Mucosa of descending colon (tissue), 3 donors: Measurements from ENCODE around the gene RCAN2. TPM values are rescaled to one million over a fixed set of nuclear protein-coding genes. Genes with fewer than 3 reads are reported as not detected.

Experiments used
- ATAC-seq: fragments of 200-7000 bp; cut with Tn5 transposase; one replicate; pipeline ENCODE4 v1.9.1; 2020; ENCODE audit warnings: mild to moderate bottlenecking, moderate library complexity
- DNase-seq, 3 donors: peaks; one replicate each; pipeline ENCODE4 v3.0.0-alpha.2; 2020
- H3K36me3 ChIP-seq: fragments of 200-600 bp; one replicate; pipeline ENCODE4 v1.8.0; 2021; ENCODE audit warnings: low read depth, mild to moderate bottlenecking
- H3K4me1 ChIP-seq: fragments of 200-600 bp; one replicate; pipeline ENCODE4 v1.8.0; 2021; ENCODE audit warnings: low read depth, mild to moderate bottlenecking
- H3K4me3 ChIP-seq: fragments of 200-600 bp; one replicate; pipeline ENCODE4 v1.8.0; 2021; ENCODE audit warnings: mild to moderate bottlenecking
- H3K9me3 ChIP-seq: fragments of 200-600 bp; one replicate; pipeline ENCODE4 v1.8.0; 2021; ENCODE audit warnings: mild to moderate bottlenecking
- CTCF ChIP-seq: fragments of 200-600 bp; IDR thresholded peaks from one replicate; pipeline ENCODE4 v1.8.0; 2022; ENCODE audit warnings: antibody characterized with exemption, mild to moderate bottlenecking
- intact Hi-C, 2 donors: fragments of 100-400 bp; cut with DNase I in 1 of 2; cut with micrococcal nuclease in 1 of 2; formaldehyde crosslinking; loops; one replicate each; pipeline versions ENCODE4 v1.11.0 to v1.11.1; 2022; cut with DNase I, micrococcal nuclease
- total RNA-seq, 3 donors: library from RNA; stranded (reverse); fragmentation: NEBNext Ultra II Directional in 2 of 3; extraction: Animal tissue kit (Norgen Biotek cat#: 25700) in 2 of 3; gene quantifications; one replicate each; pipeline versions ENCODE4 v1.2.1 to v1.2.4, GENCODE V29; 2021 to 2023
- donor health status: DM: no; HTN: no; CAD: no; lungs with moderate emphysema.
- donor health status: DM: no; HTN: no; CAD: no.
- donor health status: DM: no; HTN: yes; CAD: no.

RCAN2 gene
- total RNA-seq, 3 donors from 2014 or later = 5.1 to 6.6 (median 6.1) TPM

GRCh38 chr6:46526607-46527006 is 35.4 kb upstream of the RCAN2 start:
- Histone ChIP-seq H3K9me3 (no peaks in the 10 kb centered on the region), H3K36me3 (no peaks in the 10 kb centered on the region), H3K4me3 (no peak overlapping the region), H3K4me1 (no peaks in the 10 kb centered on the region)
- intact Hi-C loops = no loop called here
- DNase-seq (no peak), ATAC-seq (no peak)
- no peak for TF ChIP-seq CTCF

- no peak for ATAC-seq
- no peak for TF ChIP-seq CTCF
- no peaks in the 10 kb centered on the region for H3K36me3 ChIP-seq
Measured at GRCh38 chr6:46525583-46525982, 34.3 kb upstream of the RCAN2 start.

GRCh38 chr6:46521464-46521971 is 30.3 kb upstream of the RCAN2 start:
- DNase-seq (no peak), ATAC-seq (peak; percentile 32)
- no peaks in the 10 kb centered on the region for H3K4me1 ChIP-seq
- H3K9me3 ChIP-seq = no peaks in the 10 kb centered on the region
- no peak for TF ChIP-seq CTCF
- H3K36me3 ChIP-seq = no peaks in the 10 kb centered on the region
- intact Hi-C loops = no loop called here
- H3K4me3 ChIP-seq = no peak overlapping the region

More at GRCh38 chr6:46525583-46525982, 34.3 kb upstream of the RCAN2 start:
- DNase-seq = no peak
- Histone ChIP-seq H3K4me3 (no peak overlapping the region), H3K4me1 (no peaks in the 10 kb centered on the region), H3K9me3 (no peaks in the 10 kb centered on the region)
- intact Hi-C loops = no loop called here

- Histone ChIP-seq H3K4me3 (no peak overlapping the region), H3K4me1 (no peaks in the 10 kb centered on the region), H3K9me3 (no peaks in the 10 kb centered on the region), H3K36me3 (no peaks in the 10 kb centered on the region)
- intact Hi-C loops = no loop called here
- no peak for ATAC-seq
- TF ChIP-seq CTCF = no peak
- DNase-seq = no peak
Measured at GRCh38 chr6:46517202-46517601, 26.0 kb upstream of the RCAN2 start.

GRCh38 chr6:46513533-46513932 is 22.3 kb upstream of the RCAN2 start:
- no peaks in the 10 kb centered on the region for H3K4me1 ChIP-seq
- no peak for ATAC-seq
- no peaks in the 10 kb centered on the region for H3K36me3 ChIP-seq
- H3K9me3 ChIP-seq = no peaks in the 10 kb centered on the region
- H3K4me3 ChIP-seq = no peak overlapping the region
- intact Hi-C loops = no loop called here
- no peak for TF ChIP-seq CTCF
- DNase-seq = no peak

GRCh38 chr6:46511320-46511719 is 20.1 kb upstream of the RCAN2 start:
- no peaks in the 10 kb centered on the region for H3K36me3 ChIP-seq
- TF ChIP-seq CTCF = no peak
- H3K9me3 ChIP-seq = no peaks in the 10 kb centered on the region
- H3K4me3 ChIP-seq = no peak overlapping the region
- intact Hi-C loops = no loop called here
- DNase-seq (no peak), ATAC-seq (no peak)
- H3K4me1 ChIP-seq = no peaks in the 10 kb centered on the region
